Subcutaneous abdominal adipose tissue (tissue), 5 donors: Measurements from ENCODE around the gene DCUN1D2.
"Not testable (repeated sequence)": the region's sequence is repeated elsewhere in the genome, so short reads cannot be mapped to it uniquely, and the experiment has no call there.

Source experiments
- H3K27ac ChIP-seq: one replicate; pipeline ENCODE4 v1.7.0; 2013; ENCODE audit warnings: low read depth, mild to moderate bottlenecking, inconsistent platforms, low read length, moderate library complexity
- H3K27me3 ChIP-seq, 5 donors: one replicate each; pipeline ENCODE4 v1.7.0; 2013; ENCODE audit warnings: low read length in 5 of 5, inconsistent platforms in 1 of 5; ENCODE audit not compliant: control insufficient read depth in 5 of 5, insufficient read depth in 4 of 5
- H3K36me3 ChIP-seq, 5 donors: one replicate each; pipeline ENCODE4 v1.7.0; 2013; ENCODE audit warnings: low read length in 5 of 5; ENCODE audit not compliant: control insufficient read depth in 5 of 5, insufficient read depth in 5 of 5
- H3K4me1 ChIP-seq, 5 donors: one replicate each; pipeline ENCODE4 v1.7.0; 2013; ENCODE audit warnings: low read length in 5 of 5, mild to moderate bottlenecking in 3 of 5, moderate library complexity in 1 of 5; ENCODE audit not compliant: control insufficient read depth in 5 of 5, insufficient read depth in 5 of 5
- H3K4me3 ChIP-seq, 5 donors: one replicate each; pipeline ENCODE4 v1.7.0; 2013; ENCODE audit warnings: low read length in 5 of 5, low read depth in 1 of 5
- H3K9ac ChIP-seq, 5 donors: one replicate each; pipeline ENCODE4 v1.7.0; 2013; ENCODE audit warnings: low read length in 5 of 5, mild to moderate bottlenecking in 4 of 5, moderate library complexity in 3 of 5
- H3K9me3 ChIP-seq, 5 donors: one replicate each; pipeline ENCODE4 v1.7.0; 2013; ENCODE audit warnings: low read length in 5 of 5; ENCODE audit not compliant: control insufficient read depth in 5 of 5
- donor health status: healthy.
- donor health status: healthy.
- donor health status: healthy.
- donor health status: healthy.
- donor health status: healthy.

Gene DCUN1D2

GRCh38 chr13:113533161-113533840 lies 42.8 kb upstream of the DCUN1D2 start:
- Histone ChIP-seq H3K4me1 (peaks cover 0 to 5% (median under 1%) of the 10 kb centered on the region in 5 donors), H3K27ac (no peak overlapping the region), H3K4me3 (no peak overlapping the region), H3K27me3 (no peaks in the 10 kb centered on the region), H3K36me3 (peaks cover 2 to 62% (median 45%) of the 10 kb centered on the region in 5 donors), H3K9me3 (no peaks in the 10 kb centered on the region), H3K9ac (no peak overlapping the region)

GRCh38 chr13:113532156-113532806 lies 41.8 kb upstream of the DCUN1D2 start:
- Histone ChIP-seq H3K36me3 (peaks cover 2 to 63% (median 37%) of the 10 kb centered on the region in 5 donors), H3K4me3 (no peak overlapping the region), H3K9me3 (no peaks in the 10 kb centered on the region), H3K27ac (no peak overlapping the region), H3K27me3 (no peaks in the 10 kb centered on the region), H3K4me1 (peaks cover 0 to 5% (median 3%) of the 10 kb centered on the region in 5 donors), H3K9ac (peak overlapping the region in 1 of 5 donors; percentile 52)

- H3K36me3 ChIP-seq: peaks cover 2 to 65% (median 38%) of the 10 kb centered on the region in 5 donors
- H3K4me1 ChIP-seq: peaks cover 0 to 5% (median 3%) of the 10 kb centered on the region in 5 donors
- no peak overlapping the region for H3K4me3 ChIP-seq
- no peaks in the 10 kb centered on the region for H3K27me3 ChIP-seq
- no peak overlapping the region for H3K9ac ChIP-seq
- no peak overlapping the region for H3K27ac ChIP-seq
- no peaks in the 10 kb centered on the region for H3K9me3 ChIP-seq
Measured at GRCh38 chr13:113531041-113531873, 40.7 kb upstream of the DCUN1D2 start.

GRCh38 chr13:113528813-113529180 lies 38.3 kb upstream of the DCUN1D2 start:
- Histone ChIP-seq H3K27me3 (no peaks in the 10 kb centered on the region), H3K4me1 (peaks cover 0 to 5% (median 3%) of the 10 kb centered on the region in 5 donors), H3K9ac (no peak overlapping the region), H3K9me3 (no peaks in the 10 kb centered on the region), H3K4me3 (no peak overlapping the region), H3K27ac (no peak overlapping the region), H3K36me3 (peaks cover 2 to 68% (median 47%) of the 10 kb centered on the region in 5 donors)

- H3K9ac ChIP-seq: no peak overlapping the region
- H3K4me1 ChIP-seq: peaks cover 0 to 5% (median 3%) of the 10 kb centered on the region in 5 donors
- H3K9me3 ChIP-seq: no peaks in the 10 kb centered on the region
- H3K27ac ChIP-seq: no peak overlapping the region
- no peaks in the 10 kb centered on the region for H3K27me3 ChIP-seq
- peaks cover 2 to 68% (median 43%) of the 10 kb centered on the region in 5 donors for H3K36me3 ChIP-seq
- no peak overlapping the region for H3K4me3 ChIP-seq
Measured at GRCh38 chr13:113528101-113528812, 37.7 kb upstream of the DCUN1D2 start.

GRCh38 chr13:113527272-113527958 lies 36.9 kb upstream of the DCUN1D2 start:
- peaks cover 2 to 68% (median 45%) of the 10 kb centered on the region in 5 donors for H3K36me3 ChIP-seq
- H3K27me3 ChIP-seq: no peaks in the 10 kb centered on the region
- H3K9me3 ChIP-seq: no peaks in the 10 kb centered on the region
- peaks cover 0 to 5% (median 3%) of the 10 kb centered on the region in 5 donors for H3K4me1 ChIP-seq
- no peak overlapping the region for H3K4me3 ChIP-seq
- H3K27ac ChIP-seq: no peak overlapping the region
- H3K9ac ChIP-seq: no peak overlapping the region

GRCh38 chr13:113526466-113527220 lies 36.1 kb upstream of the DCUN1D2 start:
- Histone ChIP-seq H3K9me3 (no peaks in the 10 kb centered on the region), H3K36me3 (peaks cover 2 to 66% (median 43%) of the 10 kb centered on the region in 5 donors), H3K27me3 (no peaks in the 10 kb centered on the region), H3K4me1 (peaks cover 0 to 5% (median 0%) of the 10 kb centered on the region in 5 donors), H3K27ac (no peak overlapping the region), H3K4me3 (no peak overlapping the region), H3K9ac (no peak overlapping the region)

- not testable (repeated sequence) for H3K4me1 ChIP-seq, H3K27ac ChIP-seq, H3K9me3 ChIP-seq, H3K4me3 ChIP-seq, H3K27me3 ChIP-seq, H3K9ac ChIP-seq
- peaks cover 0 to 51% (median 39%) of the 10 kb centered on the region in 5 donors for H3K36me3 ChIP-seq
Measured at GRCh38 chr13:113522438-113522837, 31.9 kb upstream of the DCUN1D2 start.

GRCh38 chr13:113520571-113520970 lies 30.1 kb upstream of the DCUN1D2 start:
- Histone ChIP-seq H3K27ac (no peak overlapping the region), H3K27me3 (no peaks in the 10 kb centered on the region), H3K4me1 (no peaks in the 10 kb centered on the region), H3K9me3 (no peaks in the 10 kb centered on the region), H3K9ac (no peak overlapping the region), H3K36me3 (peaks cover 3 to 42% (median 36%) of the 10 kb centered on the region in 5 donors), H3K4me3 (no peak overlapping the region)
